GM23338 (cell line): Measurements from ENCODE around the gene CHST13. TPM values are rescaled to one million over a fixed set of nuclear protein-coding genes. Genes with fewer than 3 reads are reported as not detected.

Source experiments
- ATAC-seq: fragments of 200-7000 bp; cut with Tn5 transposase; 3 replicates; pipeline ENCODE4 v1.9.1; 2020
- DNase-seq: peaks from one replicate; pipeline ENCODE4 v3.0.0-alpha.2; 2015; ENCODE audit warnings: low spot score
- H2AFZ ChIP-seq: fragments of 200-600 bp; sonication (generic); 2 replicates; pipeline ENCODE4 v1.8.0; 2016; ENCODE audit warnings: antibody characterized with exemption, mild to moderate bottlenecking, moderate library complexity
- H3F3A ChIP-seq: fragments of 200-600 bp; sonication (generic); replicated peaks from 2 replicates; pipeline ENCODE4 v1.8.0; 2017; ENCODE audit warnings: antibody characterized with exemption, mixed run types, low read depth
- H3K27ac ChIP-seq: fragments of 200-600 bp; sonication (generic); 2 replicates; pipeline ENCODE4 v1.6.1; 2016; ENCODE audit warnings: low read depth
- H3K27me3 ChIP-seq: fragments of 200-600 bp; sonication (generic); 2 replicates; pipeline ENCODE4 v1.8.0; 2016; ENCODE audit warnings: mild to moderate bottlenecking, mixed run types, moderate library complexity; ENCODE audit not compliant: insufficient read depth
- H3K36me3 ChIP-seq: fragments of 200-600 bp; sonication (generic); 2 replicates; pipeline ENCODE4 v1.8.0; 2016; ENCODE audit warnings: mild to moderate bottlenecking; ENCODE audit not compliant: insufficient read depth
- H3K4me1 ChIP-seq: fragments of 200-600 bp; sonication (generic); 2 replicates; pipeline ENCODE4 v1.8.0; 2016; ENCODE audit warnings: mild to moderate bottlenecking, moderate library complexity; ENCODE audit not compliant: insufficient read depth
- H3K4me2 ChIP-seq: fragments of 200-600 bp; sonication (generic); 2 replicates; pipeline ENCODE4 v1.7.1; 2017; ENCODE audit warnings: mixed run types
- H3K4me3 ChIP-seq: fragments of 200-600 bp; sonication (generic); 2 replicates; pipeline ENCODE4 v1.6.1; 2016; ENCODE audit warnings: mixed run types
- H3K79me2 ChIP-seq: fragments of 200-600 bp; sonication (generic); replicated peaks from 2 replicates; pipeline ENCODE4 v1.8.0; 2017; ENCODE audit warnings: mild to moderate bottlenecking; ENCODE audit not compliant: insufficient read depth
- H3K9me2 ChIP-seq: fragments of 200-600 bp; sonication (generic); 2 replicates; pipeline ENCODE4 v1.8.0; 2017; ENCODE audit not compliant: insufficient read depth
- H4K20me1 ChIP-seq: fragments of 200-600 bp; sonication (generic); replicated peaks from 2 replicates; pipeline ENCODE4 v1.8.0; 2017; ENCODE audit warnings: mild to moderate bottlenecking; ENCODE audit not compliant: insufficient read depth
- H3K27ac Mint-ChIP-seq: 2 replicates; pipeline ENCODE4 v1.8.0; 2020; ENCODE audit warnings: inconsistent platforms, mild to moderate bottlenecking, moderate library complexity, mixed read lengths
- H3K27me3 Mint-ChIP-seq: 3 replicates; pipeline ENCODE4 v1.8.0; 2022; ENCODE audit warnings: low read depth, mild to moderate bottlenecking, moderate library complexity, mixed read lengths, inconsistent platforms; ENCODE audit not compliant: insufficient read depth, poor library complexity
- H3K36me3 Mint-ChIP-seq: 3 replicates; pipeline ENCODE4 v1.8.0; 2021; ENCODE audit warnings: low read depth, mild to moderate bottlenecking, inconsistent platforms, moderate library complexity, mixed read lengths
- H3K4me1 Mint-ChIP-seq: 3 replicates; pipeline ENCODE4 v1.8.0; 2020; ENCODE audit warnings: mild to moderate bottlenecking, inconsistent platforms, mixed read lengths
- H3K4me3 Mint-ChIP-seq: 3 replicates; pipeline ENCODE4 v1.8.0; 2021; ENCODE audit warnings: moderate library complexity, mild to moderate bottlenecking, inconsistent platforms, mixed read lengths
- H3K9me3 Mint-ChIP-seq: 3 replicates; pipeline ENCODE4 v1.8.0; 2020; ENCODE audit warnings: moderate library complexity, mild to moderate bottlenecking, inconsistent platforms, mixed read lengths
- CREB1 ChIP-seq: fragments of 250-450 bp; sonication (Bioruptor Pico); IDR thresholded peaks from 2 replicates; pipeline ENCODE4 v1.5.0; 2020; ENCODE audit warnings: low read depth, mild to moderate bottlenecking, moderate library complexity
- CTCF ChIP-seq, 2 experiments: fragments of 200-600 bp in 1 of 2; sonication (generic) in 1 of 2; conservative IDR thresholded peaks; 2 replicates each; pipeline versions ENCODE4 v1.5.1 to v1.6.1; 2016 to 2017; ENCODE audit warnings: antibody characterized with exemption in 2 of 2, low read depth in 2 of 2, mild to moderate bottlenecking in 2 of 2, moderate library complexity in 1 of 2
- EZH2 ChIP-seq: fragments of 200-600 bp; sonication (generic); IDR thresholded peaks from one replicate; pipeline ENCODE4 v1.8.0; 2017; ENCODE audit warnings: antibody characterized with exemption, mild to moderate bottlenecking, low read depth; ENCODE audit not compliant: unreplicated experiment
- EZH2phosphoT487 ChIP-seq: fragments of 200-600 bp; sonication (generic); IDR thresholded peaks from one replicate; pipeline ENCODE4 v1.8.1; 2018; ENCODE audit warnings: antibody characterized with exemption; ENCODE audit not compliant: unreplicated experiment
- JUNB ChIP-seq: IDR thresholded peaks from one replicate; pipeline ENCODE4 v1.6.1; 2016; ENCODE audit warnings: antibody characterized with exemption; ENCODE audit not compliant: unreplicated experiment
- NANOG ChIP-seq: IDR thresholded peaks from 2 replicates; pipeline ENCODE4 v1.6.1; 2016; ENCODE audit warnings: antibody characterized with exemption, borderline replicate concordance
- POLR2AphosphoS5 ChIP-seq: IDR thresholded peaks from 2 replicates; pipeline ENCODE4 v1.6.1; 2016; ENCODE audit warnings: antibody characterized with exemption, low read depth
- REST ChIP-seq: IDR thresholded peaks from one replicate; pipeline ENCODE4 v1.6.1; 2018; ENCODE audit warnings: antibody characterized with exemption; ENCODE audit not compliant: unreplicated experiment
- STAT1 ChIP-seq: IDR thresholded peaks from one replicate; pipeline ENCODE4 v1.6.1; 2016; ENCODE audit warnings: antibody characterized with exemption; ENCODE audit not compliant: unreplicated experiment
- ZNF114 ChIP-seq: fragments of 250-450 bp; sonication (Bioruptor Pico); IDR thresholded peaks from 2 replicates; pipeline ENCODE4 v1.5.0; 2020; ENCODE audit warnings: mild to moderate bottlenecking, moderate library complexity
- ZNF331 ChIP-seq: fragments of 250-450 bp; sonication (Bioruptor Pico); IDR thresholded peaks from 2 replicates; pipeline ENCODE4 v1.5.0; 2020; ENCODE audit warnings: low read depth, mild to moderate bottlenecking, moderate library complexity
- ZNF462 ChIP-seq: fragments of 250-450 bp; sonication (Bioruptor Pico); IDR thresholded peaks from 2 replicates; pipeline ENCODE4 v1.5.0; 2020; ENCODE audit warnings: mild to moderate bottlenecking, moderate library complexity
- polyA plus RNA-seq: library from polyadenylated mRNA; unstranded; fragments of >200 nt; fragmentation: Nextera tagmentation; extraction: Ambion mirVana; gene quantifications from 2 replicates; pipeline ENCODE4 v1.2.1, GENCODE V29; 2016
- total RNA-seq: library from RNA; depleted of rRNA; stranded (reverse); fragments of >200 nt; shearing (Covaris generic); gene quantifications from 2 replicates; pipeline ENCODE4 v1.2.3, GENCODE V29; 2014
- TF ChIP-seq, protein P1 (sequence below): IDR thresholded peaks from 2 replicates; pipeline ENCODE4 v1.6.1; 2016; ENCODE audit warnings: antibody characterized with exemption

The CHST13 gene
- total and polyA plus RNA-seq, 2 experiments from 2014 or later, result 3.7 to 8.4 TPM

DNA sequence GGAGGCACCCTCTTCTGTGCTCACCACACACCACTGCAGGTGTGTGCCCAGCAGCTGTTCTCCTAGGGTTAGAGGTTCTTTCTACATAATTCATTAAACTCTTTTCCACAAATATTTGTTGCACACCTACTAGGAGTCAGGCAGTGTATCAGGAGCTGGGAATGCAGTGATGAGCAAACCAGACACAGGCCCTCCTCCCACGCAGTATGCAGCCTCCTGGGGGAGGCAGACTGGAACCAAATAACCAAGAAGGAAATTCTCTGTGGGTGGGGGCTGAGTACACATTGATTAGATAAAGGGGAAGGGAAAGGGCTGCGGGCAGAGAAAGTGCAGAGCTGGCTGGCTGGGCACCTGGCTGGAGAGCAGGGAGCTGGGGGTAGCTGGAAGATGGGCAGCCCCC, 53.3 kb downstream of the CHST13 start:
- H3K9me3 Mint-ChIP-seq, result no peaks in the 10 kb centered on the region
- no peaks in the 10 kb centered on the region for H3F3A ChIP-seq
- no peak overlapping the region for H3K4me2 ChIP-seq
- no peaks in the 10 kb centered on the region for H3K79me2 ChIP-seq
- H4K20me1 ChIP-seq, result no peaks in the 10 kb centered on the region
- ATAC-seq, result no peak
- H3K36me3 ChIP-seq, result no peaks in the 10 kb centered on the region
- H3K36me3 Mint-ChIP-seq, result no peaks in the 10 kb centered on the region
- no peak overlapping the region for H3K4me3 ChIP-seq
- H3K4me1 ChIP-seq, result no peaks in the 10 kb centered on the region
- no peak overlapping the region for H2AFZ ChIP-seq
- no peak for TF ChIP-seq CTCF (conservative IDR thresholded peaks at IDR 0.05; ENCODE audit: low read depth in 2 of 2)
- no peak for TF ChIP-seq POLR2AphosphoS5
- TF ChIP-seq ZNF462 (CRISPR knock-in tag), result no peak
- TF ChIP-seq CREB1, result no peak
- TF ChIP-seq, protein P1, sequence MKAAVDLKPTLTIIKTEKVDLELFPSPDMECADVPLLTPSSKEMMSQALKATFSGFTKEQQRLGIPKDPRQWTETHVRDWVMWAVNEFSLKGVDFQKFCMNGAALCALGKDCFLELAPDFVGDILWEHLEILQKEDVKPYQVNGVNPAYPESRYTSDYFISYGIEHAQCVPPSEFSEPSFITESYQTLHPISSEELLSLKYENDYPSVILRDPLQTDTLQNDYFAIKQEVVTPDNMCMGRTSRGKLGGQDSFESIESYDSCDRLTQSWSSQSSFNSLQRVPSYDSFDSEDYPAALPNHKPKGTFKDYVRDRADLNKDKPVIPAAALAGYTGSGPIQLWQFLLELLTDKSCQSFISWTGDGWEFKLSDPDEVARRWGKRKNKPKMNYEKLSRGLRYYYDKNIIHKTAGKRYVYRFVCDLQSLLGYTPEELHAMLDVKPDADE, result no peak
- TF ChIP-seq REST, result no peak
- TF ChIP-seq ZNF331 (CRISPR knock-in tag), result no peak
- TF ChIP-seq STAT1, result no peak
- TF ChIP-seq EZH2, result no peak
- TF ChIP-seq NANOG, result no peak
- TF ChIP-seq EZH2phosphoT487, result no peak
- TF ChIP-seq JUNB, result no peak
- no peak for TF ChIP-seq ZNF114 (CRISPR knock-in tag)
- no peak overlapping the region for H3K27ac Mint-ChIP-seq
- DNase-seq, result no peak
- H3K27me3 Mint-ChIP-seq, result no peaks in the 10 kb centered on the region
- H3K4me3 Mint-ChIP-seq, result no peak overlapping the region
- H3K9me2 ChIP-seq, result no peaks in the 10 kb centered on the region
- H3K27me3 ChIP-seq, result no peaks in the 10 kb centered on the region
- no peak overlapping the region for H3K27ac ChIP-seq
- H3K4me1 Mint-ChIP-seq, result no peaks in the 10 kb centered on the region
